Naive thymus-derived CD4-positive, alpha-beta T cell (primary cell): ENCODE results near the gene PPP3R1. TPM values are rescaled to one million over a fixed set of nuclear protein-coding genes. Genes with fewer than 3 reads are reported as not detected.

Experiments used
- ATAC-seq: fragments of 150-1000 bp; cut with Tn5 transposase; 2 replicates; pipeline ENCODE4 v1.10.0; 2021; ENCODE audit warnings: mild to moderate bottlenecking, moderate library complexity
- CTCF ChIA-PET: fragments of 350-600 bp; sonication (Branson Sonifier 250); formaldehyde crosslinking; loops from one replicate; lab custom pipeline; 2021; ENCODE audit warnings: antibody characterized with exemption; lab: Charles Lee
- POLR2A ChIA-PET: fragments of 350-600 bp; sonication (Branson Sonifier 250); formaldehyde crosslinking; loops from one replicate; lab custom pipeline; 2021; ENCODE audit warnings: antibody characterized with exemption, inconsistent platforms; lab: Charles Lee
- DNase-seq, 9 donors: peaks; one replicate each; pipeline versions ENCODE4 v3.0.0 to v3.0.0-alpha.2; 2020 to 2022; ENCODE audit warnings: mixed read lengths in 1 of 9
- H3K27ac ChIP-seq: one replicate; pipeline ENCODE4 v1.7.0; 2013; ENCODE audit warnings: mild to moderate bottlenecking, low read depth, low read length, moderate library complexity
- H3K27me3 ChIP-seq, 2 donors: one replicate each; pipeline ENCODE4 v1.7.0; 2013; ENCODE audit warnings: low read length in 2 of 2, mild to moderate bottlenecking in 2 of 2, moderate library complexity in 2 of 2; ENCODE audit not compliant: control insufficient read depth in 2 of 2, insufficient read depth in 2 of 2
- H3K36me3 ChIP-seq, 3 experiments: 1 replicate in 2 of 3; 2 replicates in 1 of 3; pipeline ENCODE4 v1.7.0; 2013; ENCODE audit warnings: low read length in 3 of 3, mild to moderate bottlenecking in 3 of 3, moderate library complexity in 1 of 3; ENCODE audit not compliant: insufficient read depth in 3 of 3, control insufficient read depth in 2 of 3
- H3K4me1 ChIP-seq, 2 donors: one replicate each; pipeline ENCODE4 v1.7.0; 2013; ENCODE audit warnings: low read length in 2 of 2, mild to moderate bottlenecking in 2 of 2, moderate library complexity in 1 of 2; ENCODE audit not compliant: control insufficient read depth in 2 of 2, insufficient read depth in 2 of 2
- H3K4me3 ChIP-seq: 2 replicates; pipeline ENCODE4 v1.7.0; 2013; ENCODE audit warnings: mild to moderate bottlenecking, low read length
- H3K9me3 ChIP-seq, 3 experiments: 1 replicate in 2 of 3; 2 replicates in 1 of 3; pipeline ENCODE4 v1.7.0; 2013; ENCODE audit warnings: low read length in 3 of 3; ENCODE audit not compliant: control insufficient read depth in 2 of 3
- H3K27ac Mint-ChIP-seq, 9 donors: one replicate each; pipeline ENCODE4 v1.8.0; 2020 to 2022; ENCODE audit warnings: mixed read lengths in 9 of 9, mild to moderate bottlenecking in 8 of 9, moderate library complexity in 5 of 9, inconsistent platforms in 2 of 9
- H3K27me3 Mint-ChIP-seq, 5 donors: one replicate each; pipeline ENCODE4 v1.8.0; 2021 to 2022; ENCODE audit warnings: mixed read lengths in 5 of 5, mild to moderate bottlenecking in 1 of 5
- H3K36me3 Mint-ChIP-seq, 5 donors: one replicate each; pipeline ENCODE4 v1.8.0; 2020 to 2022; ENCODE audit warnings: mixed read lengths in 5 of 5, mild to moderate bottlenecking in 3 of 5, inconsistent platforms in 1 of 5
- H3K4me1 Mint-ChIP-seq, 7 donors: one replicate each; pipeline ENCODE4 v1.8.0; 2020 to 2022; ENCODE audit warnings: mixed read lengths in 7 of 7, mild to moderate bottlenecking in 3 of 7, inconsistent platforms in 1 of 7
- H3K4me3 Mint-ChIP-seq, 10 donors: one replicate each; pipeline ENCODE4 v1.8.0; 2020 to 2022; ENCODE audit warnings: mild to moderate bottlenecking in 10 of 10, mixed read lengths in 10 of 10, moderate library complexity in 6 of 10, inconsistent platforms in 2 of 10
- H3K9me3 Mint-ChIP-seq, 11 donors: one replicate each; pipeline ENCODE4 v1.8.0; 2020 to 2022; ENCODE audit warnings: mixed read lengths in 11 of 11, mild to moderate bottlenecking in 4 of 11, inconsistent platforms in 1 of 11, moderate library complexity in 1 of 11
- intact Hi-C, 2 donors: fragments of 100-400 bp; cut with micrococcal nuclease; formaldehyde crosslinking; loops; one replicate each; pipeline ENCODE4 v1.15.1; 2023
- polyA plus RNA-seq, 2 donors: library from polyadenylated mRNA; unstranded; fragments of 300-500 nt; fragmentation: Illumina TruSeq; gene quantifications; one replicate each; pipeline ENCODE4 v1.2.3, GENCODE V29; 2021
- total RNA-seq, 6 experiments: library from RNA in 5 of 6; stranded (reverse) in 5 of 6; gene quantifications; 1 replicate in 5 of 6; 2 replicates in 1 of 6; pipeline ENCODE4 v1.2.3 and lab custom pipeline; 2021 to 2026

Gene PPP3R1
- total and polyA plus RNA-seq, 7 experiments from 2014 or later: 2.6 to 78.2 (median 64.2) TPM

- intact Hi-C loops: loop anchor here (1.0 to 2.0 kb wide), 6 partner anchors 12 to 103 kb away; no protein-coding TSS in a partner anchor
- ChIA-PET CTCF (interaction anchor here (0.6 to 1.1 kb wide), 4 partner anchors 17 to 29 kb away, joined by 3 to 4 read pairs (median 4); no protein-coding TSS in a partner anchor), POLR2A (interaction anchor here (0.6 kb wide), 1 partner anchor 24 kb away, joined by 5 read pairs; no protein-coding TSS in a partner anchor)
- no peaks in the 10 kb centered on the region for H3K36me3 ChIP-seq
- DNase-seq (peak in 3 of 9 donors; percentile 14 to 27 (median 23)), ATAC-seq (peak; percentile 86)
- Mint-ChIP-seq H3K4me3 (peak overlapping the region in 9 of 10 donors; percentile 4 to 66 (median 52)), H3K9me3 (peaks cover 0 to 4% (median 0%) of the 10 kb centered on the region in 11 donors), H3K4me1 (peaks cover 71 to 100% (median 98%) of the 10 kb centered on the region in 7 donors), H3K36me3 (peaks cover 0 to 23% (median 13%) of the 10 kb centered on the region in 5 donors), H3K27me3 (no peaks in the 10 kb centered on the region), H3K27ac (peak overlapping the region in 8 of 9 donors; percentile 5 to 61 (median 24))
- no peaks in the 10 kb centered on the region for H3K27me3 ChIP-seq
- peaks cover 20 to 41% of the 10 kb centered on the region in 2 donors for H3K4me1 ChIP-seq
- H3K9me3 ChIP-seq: no peaks in the 10 kb centered on the region
- no peak overlapping the region for H3K4me3 ChIP-seq
- H3K27ac ChIP-seq: no peak overlapping the region
These were observed 27.2 kb downstream of the PPP3R1 start for GRCh38 chr2:68225119-68225632.

GRCh38 chr2:68223419-68223818, 28.9 kb downstream of the PPP3R1 start:
- Mint-ChIP-seq H3K36me3 (peaks cover 0 to 23% (median 13%) of the 10 kb centered on the region in 5 donors), H3K9me3 (peaks cover 0 to 3% (median 0%) of the 10 kb centered on the region in 11 donors), H3K4me3 (peak overlapping the region in 7 of 10 donors; percentile 0 to 66 (median 17)), H3K27ac (peak overlapping the region in 4 of 9 donors; percentile 10 to 65 (median 42)), H3K4me1 (peaks cover 68 to 100% (median 98%) of the 10 kb centered on the region in 7 donors), H3K27me3 (no peaks in the 10 kb centered on the region)
- Histone ChIP-seq H3K36me3 (no peaks in the 10 kb centered on the region), H3K27me3 (no peaks in the 10 kb centered on the region), H3K4me3 (no peak overlapping the region), H3K4me1 (peaks cover 24 to 39% of the 10 kb centered on the region in 2 donors), H3K9me3 (no peaks in the 10 kb centered on the region), H3K27ac (no peak overlapping the region)
- intact Hi-C loops: no loop called here
- DNase-seq (no peak), ATAC-seq (no peak)
- POLR2A ChIA-PET: interaction anchor here (0.7 kb wide), 1 partner anchor 32 kb away, joined by 3 read pairs; no protein-coding TSS in a partner anchor
- CTCF ChIA-PET: no interaction called here

- peaks cover 66 to 100% (median 98%) of the 10 kb centered on the region in 7 donors for H3K4me1 Mint-ChIP-seq
- H3K27ac ChIP-seq: no peak overlapping the region
- no peaks in the 10 kb centered on the region for H3K9me3 ChIP-seq
- intact Hi-C loops: no loop called here
- peak overlapping the region in 5 of 9 donors; percentile 4 to 53 (median 36) for H3K27ac Mint-ChIP-seq
- H3K4me3 ChIP-seq: no peak overlapping the region
- H3K27me3 Mint-ChIP-seq: no peaks in the 10 kb centered on the region
- no peak for DNase-seq
- ChIA-PET CTCF (no interaction called here), POLR2A (interaction anchor here (0.5 kb wide), 1 partner anchor 31 kb away, joined by 3 read pairs; no protein-coding TSS in a partner anchor)
- H3K4me1 ChIP-seq: peaks cover 30 to 31% of the 10 kb centered on the region in 2 donors
- no peaks in the 10 kb centered on the region for H3K36me3 ChIP-seq
- H3K27me3 ChIP-seq: no peaks in the 10 kb centered on the region
- H3K4me3 Mint-ChIP-seq: peak overlapping the region in 7 of 10 donors; percentile 1 to 66 (median 24)
- peaks cover 0 to 23% (median 13%) of the 10 kb centered on the region in 5 donors for H3K36me3 Mint-ChIP-seq
- ATAC-seq: no peak
- peaks cover 0 to 3% (median 0%) of the 10 kb centered on the region in 11 donors for H3K9me3 Mint-ChIP-seq
These were observed 30.0 kb downstream of the PPP3R1 start for GRCh38 chr2:68222287-68222686.

- Mint-ChIP-seq H3K9me3 (peaks cover 0 to 3% (median 0%) of the 10 kb centered on the region in 11 donors), H3K4me3 (peak overlapping the region in 8 of 10 donors; percentile 37 to 66 (median 56)), H3K27me3 (no peaks in the 10 kb centered on the region), H3K4me1 (peaks cover 58 to 93% (median 90%) of the 10 kb centered on the region in 7 donors), H3K27ac (peak overlapping the region in 7 of 9 donors; percentile 0 to 78 (median 43)), H3K36me3 (peaks cover 5 to 28% (median 23%) of the 10 kb centered on the region in 5 donors)
- DNase-seq (no peak), ATAC-seq (no peak)
- CTCF ChIA-PET: interaction anchor here (1.5 kb wide), 1 partner anchor 14 kb away, joined by 4 read pairs; no protein-coding TSS in a partner anchor
- intact Hi-C loops: no loop called here
- no peaks in the 10 kb centered on the region for H3K9me3 ChIP-seq
- peaks cover 0 to 6% (median 0%) of the 10 kb centered on the region in 3 experiments for H3K36me3 ChIP-seq
- H3K27ac ChIP-seq: no peak overlapping the region
- H3K27me3 ChIP-seq: no peaks in the 10 kb centered on the region
- H3K4me1 ChIP-seq: peaks cover 17 to 30% of the 10 kb centered on the region in 2 donors
- no peak overlapping the region for H3K4me3 ChIP-seq
- POLR2A ChIA-PET: interaction anchor here (0.7 kb wide), 1 partner anchor 32 kb away, joined by 4 read pairs; no protein-coding TSS in a partner anchor
These were observed 33.9 kb downstream of the PPP3R1 start for GRCh38 chr2:68218343-68218901.

- H3K4me1 Mint-ChIP-seq: peaks cover 55 to 93% (median 90%) of the 10 kb centered on the region in 7 donors
- CTCF ChIA-PET: interaction anchor here (0.7 to 1.5 kb wide), 2 partner anchors 13 to 22 kb away, joined by 3 to 4 read pairs; no protein-coding TSS in a partner anchor
- H3K27me3 ChIP-seq: no peaks in the 10 kb centered on the region
- DNase-seq (no peak), ATAC-seq (no peak)
- no peaks in the 10 kb centered on the region for H3K27me3 Mint-ChIP-seq
- no peak overlapping the region for H3K4me3 ChIP-seq
- no peak overlapping the region for H3K27ac ChIP-seq
- H3K36me3 ChIP-seq: peaks cover 0 to 6% (median 0%) of the 10 kb centered on the region in 3 experiments
- H3K27ac Mint-ChIP-seq: peak overlapping the region in 2 of 9 donors; percentile 27 to 39
- H3K4me3 Mint-ChIP-seq: peak overlapping the region in 3 of 10 donors; percentile 12 to 66 (median 40)
- H3K9me3 Mint-ChIP-seq: peaks cover 0 to 3% (median 0%) of the 10 kb centered on the region in 11 donors
- intact Hi-C loops: loop anchor here in 1 of 2 donors (2.0 kb wide), 1 partner anchor 15 kb away; no protein-coding TSS in a partner anchor
- H3K4me1 ChIP-seq: peaks cover 11 to 25% of the 10 kb centered on the region in 2 donors
- H3K36me3 Mint-ChIP-seq: peaks cover 5 to 27% (median 22%) of the 10 kb centered on the region in 5 donors
- POLR2A ChIA-PET: interaction anchor here (0.6 to 0.7 kb wide), 3 partner anchors 32 to 39 kb away, joined by 3 to 4 read pairs (median 4); no protein-coding TSS in a partner anchor
- H3K9me3 ChIP-seq: no peaks in the 10 kb centered on the region
These were observed 34.6 kb downstream of the PPP3R1 start for GRCh38 chr2:68217729-68218128.
